ENCODE measurements around the gene TXNRD3.

- no peak for TF ChIP-seq CTBP1 (IDR thresholded peaks at IDR 0.05; ENCODE audit: borderline replicate concordance)
- TF ChIP-seq SP1 (IDR thresholded peaks at IDR 0.05), result no peak
- no peak for TF ChIP-seq FOXM1 (IDR thresholded peaks at IDR 0.05; ENCODE audit: borderline replicate concordance)
- no peak for TF ChIP-seq ZNF384 (IDR thresholded peaks at IDR 0.05)
- no peak for TF ChIP-seq FOXK2 (IDR thresholded peaks at IDR 0.05)
- no peak for TF ChIP-seq BHLHE40 (IDR thresholded peaks at IDR 0.05; ENCODE audit: borderline replicate concordance)
- TF ChIP-seq TARDBP (IDR thresholded peaks at IDR 0.05), result no peak
- no peak for TF ChIP-seq LEF1 (IDR thresholded peaks at IDR 0.05; ENCODE audit: borderline replicate concordance)
- no peak for TF ChIP-seq ARNT (IDR thresholded peaks at IDR 0.05)
Measured at GRCh38 chr3:126644615-126645014, 10.3 kb downstream of the TXNRD3 start.
